HG02973 (cell line): Measurements from ENCODE around the gene SIN3B.

Experiments used
- ATAC-seq: cut with Tn5 transposase; IDR thresholded peaks from one replicate; pipeline ENCODE4 v1.9.1; 2021; ENCODE audit warnings: moderate library complexity; ENCODE audit not compliant: unreplicated experiment

The SIN3B gene

GRCh38 chr19:16887353-16888265 is 58.4 kb downstream of the SIN3B start:
- no peak for ATAC-seq

GRCh38 chr19:16888629-16889365 is 59.6 kb downstream of the SIN3B start, which contains the start of gene F2RL3:
Gene F2RL3, plus strand, starts transcription at chr19:16888999. Its CDS starts 191 bp downstream, at chr19:16889190.
- ATAC-seq, result peak; percentile 43

GRCh38 chr19:16889366-16889882 is 60.2 kb downstream of the SIN3B start:
- ATAC-seq, result no peak

GRCh38 chr19:16889883-16890460 is 60.8 kb downstream of the SIN3B start:
- no peak for ATAC-seq

- no peak for ATAC-seq
These were observed 61.4 kb downstream of the SIN3B start for GRCh38 chr19:16890461-16891184.

- ATAC-seq, result no peak
These were observed 62.6 kb downstream of the SIN3B start for GRCh38 chr19:16891696-16892382.

- no peak for ATAC-seq
These were observed 63.2 kb downstream of the SIN3B start for GRCh38 chr19:16892436-16892835.

- no peak for ATAC-seq
These were observed 63.9 kb downstream of the SIN3B start for GRCh38 chr19:16892868-16893685.

GRCh38 chr19:16893686-16893989 is 64.4 kb downstream of the SIN3B start:
- no peak for ATAC-seq

- no peak for ATAC-seq
These were observed 64.9 kb downstream of the SIN3B start for GRCh38 chr19:16894080-16894479.

- no peak for ATAC-seq
These were observed 66.4 kb downstream of the SIN3B start for GRCh38 chr19:16895467-16896145.

GRCh38 chr19:16896146-16897028 is 67.2 kb downstream of the SIN3B start:
- ATAC-seq, result peak; percentile 32

- ATAC-seq, result peak; percentile 34
These were observed 68.0 kb downstream of the SIN3B start for GRCh38 chr19:16897029-16897855.

GRCh38 chr19:16897856-16898161 is 68.6 kb downstream of the SIN3B start:
- ATAC-seq, result no peak

GRCh38 chr19:16898361-16899015 is 69.3 kb downstream of the SIN3B start:
- ATAC-seq, result no peak

GRCh38 chr19:16899566-16900075 is 70.4 kb downstream of the SIN3B start:
- no peak for ATAC-seq
